HG03060 (cell line): ENCODE data around the gene CACNB4.
"Not testable (repeated sequence)": the region's sequence is repeated elsewhere in the genome, so short reads cannot be mapped to it uniquely, and the experiment has no call there.

Source experiments
- ATAC-seq: cut with Tn5 transposase; IDR thresholded peaks from one replicate; pipeline ENCODE4 v1.9.1; 2021; ENCODE audit warnings: low read depth, moderate number of reproducible peaks; ENCODE audit not compliant: unreplicated experiment

CACNB4 gene

GRCh38 chr2:151952691-151953456 lies 146.0 kb downstream of the CACNB4 start:
- ATAC-seq = no peak

DNA sequence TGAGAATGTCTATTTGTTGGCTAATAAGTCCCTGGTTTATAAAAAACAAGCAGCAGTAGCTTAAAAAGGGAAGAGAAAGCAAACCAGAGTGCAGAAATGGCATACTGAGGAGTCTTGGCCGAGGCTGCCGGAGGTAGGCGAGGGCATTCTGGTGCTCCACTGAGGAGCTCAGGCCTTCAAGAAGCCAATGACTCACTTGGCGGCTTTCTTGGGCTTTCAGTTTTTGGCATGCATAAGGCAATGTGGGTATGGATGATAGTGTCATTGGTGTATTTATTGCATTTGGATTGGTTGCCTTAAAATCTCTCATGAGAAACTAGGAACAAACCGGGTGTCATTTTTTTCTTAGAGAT lies 151.1 kb downstream of the CACNB4 start:
- no peak for ATAC-seq

- no peak for ATAC-seq
These were observed 151.7 kb downstream of the CACNB4 start for GRCh38 chr2:151946899-151947812.

GRCh38 chr2:151946250-151946884 lies 152.5 kb downstream of the CACNB4 start:
- no peak for ATAC-seq

DNA sequence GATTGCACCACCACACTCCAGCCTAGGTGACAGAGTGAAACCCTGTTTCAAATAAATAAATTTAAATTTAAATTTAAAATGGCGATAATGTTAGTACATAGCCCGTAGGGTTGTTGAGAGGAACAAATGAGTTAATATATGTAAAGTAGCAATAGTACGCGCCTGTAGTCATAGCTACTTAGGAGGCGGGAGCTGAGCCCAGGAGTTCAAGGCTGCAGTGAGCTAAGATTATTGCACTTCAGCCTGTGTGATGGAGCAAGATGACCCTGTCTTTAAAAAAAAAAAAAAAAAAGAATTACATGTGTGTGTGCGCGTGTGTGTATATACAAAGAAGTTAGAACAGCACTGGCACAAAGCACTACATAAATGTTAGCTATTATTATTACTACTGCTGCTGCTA lies 153.2 kb downstream of the CACNB4 start:
- no peak for ATAC-seq

- ATAC-seq = no peak
These were observed 153.7 kb downstream of the CACNB4 start for GRCh38 chr2:151945186-151945585.

DNA sequence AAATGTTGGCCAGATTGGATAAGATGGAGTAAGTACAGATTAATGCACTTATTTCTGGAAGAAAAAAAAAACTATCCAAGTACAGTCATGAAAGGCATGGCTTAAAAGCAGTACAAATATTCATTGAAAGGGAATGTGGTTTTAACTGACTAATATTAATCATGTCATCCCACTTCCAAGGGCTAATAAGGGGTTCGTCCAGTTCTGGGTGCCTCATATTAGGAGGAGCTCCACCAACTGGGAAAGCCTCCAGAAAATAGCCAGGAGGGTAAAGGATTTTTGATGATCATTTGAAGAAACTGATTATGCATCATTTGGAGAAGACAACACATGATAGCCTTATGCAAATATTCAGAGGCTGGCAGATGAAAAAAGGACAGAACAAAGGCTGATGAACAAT lies 155.4 kb downstream of the CACNB4 start:
- no peak for ATAC-seq

DNA sequence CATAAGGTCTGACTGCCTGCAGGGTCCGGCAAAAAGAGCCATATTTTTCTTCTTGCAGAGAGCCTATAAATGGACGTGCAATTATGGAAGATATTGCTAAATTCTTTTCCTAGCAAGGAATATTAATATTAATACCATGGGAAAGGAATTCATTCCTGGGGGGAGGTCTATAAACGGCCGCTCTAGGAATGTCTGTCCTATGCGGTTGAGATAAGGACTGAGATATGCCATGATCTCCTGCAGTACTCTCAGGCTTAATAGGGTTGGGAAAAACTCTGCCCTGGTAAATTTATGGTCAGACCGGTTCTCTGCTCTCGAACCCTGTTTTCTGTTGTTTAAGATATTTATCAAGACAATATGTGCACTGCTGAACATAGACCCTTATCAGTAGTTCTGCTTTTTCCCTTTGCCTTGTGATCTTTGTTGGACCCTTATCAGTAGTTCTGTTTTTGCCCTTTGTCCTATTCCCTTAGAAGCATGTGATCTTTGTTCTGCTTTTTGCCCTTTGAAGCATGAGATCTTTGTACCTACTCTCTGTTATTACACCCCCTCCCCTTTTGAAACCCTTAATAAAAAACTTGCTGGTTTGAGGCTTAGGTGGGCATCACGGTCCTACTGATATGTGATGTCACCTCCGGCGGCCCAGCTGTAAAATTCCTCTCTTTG lies 156.2 kb downstream of the CACNB4 start:
- not testable (repeated sequence) for ATAC-seq

- ATAC-seq = no peak
These were observed 160.9 kb downstream of the CACNB4 start for GRCh38 chr2:151937966-151938365.

DNA sequence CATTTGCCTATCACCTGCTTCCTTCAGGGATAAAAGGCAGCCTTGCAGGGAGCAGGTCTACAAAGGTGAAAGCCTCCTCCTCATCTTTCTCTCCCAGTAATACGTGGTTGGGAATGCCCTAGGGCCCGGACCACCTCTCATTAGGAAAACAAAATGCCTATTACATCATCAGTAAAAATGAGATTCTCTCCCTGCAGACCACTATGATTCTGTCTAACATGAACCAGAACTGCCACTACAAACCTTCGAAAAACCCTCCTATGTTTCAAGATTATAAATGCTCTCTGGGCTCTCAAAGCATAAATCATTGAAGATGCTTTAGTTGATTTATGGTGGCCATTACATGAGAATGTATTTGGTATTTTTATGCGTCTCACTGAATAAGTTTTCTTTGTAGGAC lies 162.2 kb downstream of the CACNB4 start:
- ATAC-seq = no peak

- no peak for ATAC-seq
These were observed 165.5 kb downstream of the CACNB4 start for GRCh38 chr2:151933266-151933804.

GRCh38 chr2:151931756-151932155 lies 167.1 kb downstream of the CACNB4 start:
- ATAC-seq = no peak

GRCh38 chr2:151931030-151931611 lies 167.7 kb downstream of the CACNB4 start:
- ATAC-seq = no peak

DNA sequence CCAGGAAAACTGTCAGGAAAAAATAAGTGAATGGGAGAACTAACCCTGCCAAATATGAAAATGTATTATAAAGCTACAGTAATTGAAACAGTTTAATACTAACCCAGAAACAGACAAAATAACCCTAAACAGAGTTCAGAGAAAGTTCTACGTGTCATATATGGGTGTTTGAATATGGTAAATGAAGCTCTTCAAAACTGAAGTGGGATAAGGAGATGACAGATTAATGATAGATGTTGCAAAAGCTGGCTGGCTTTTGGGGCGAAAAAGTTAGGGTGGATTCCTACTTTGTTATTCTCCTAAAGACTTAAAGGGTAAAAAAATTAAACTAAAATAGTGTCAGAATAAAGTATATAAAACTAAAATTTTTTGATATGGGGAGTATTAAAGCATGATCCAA lies 168.8 kb downstream of the CACNB4 start:
- ATAC-seq = no peak

GRCh38 chr2:151928380-151928779 lies 170.5 kb downstream of the CACNB4 start:
- ATAC-seq = no peak

DNA sequence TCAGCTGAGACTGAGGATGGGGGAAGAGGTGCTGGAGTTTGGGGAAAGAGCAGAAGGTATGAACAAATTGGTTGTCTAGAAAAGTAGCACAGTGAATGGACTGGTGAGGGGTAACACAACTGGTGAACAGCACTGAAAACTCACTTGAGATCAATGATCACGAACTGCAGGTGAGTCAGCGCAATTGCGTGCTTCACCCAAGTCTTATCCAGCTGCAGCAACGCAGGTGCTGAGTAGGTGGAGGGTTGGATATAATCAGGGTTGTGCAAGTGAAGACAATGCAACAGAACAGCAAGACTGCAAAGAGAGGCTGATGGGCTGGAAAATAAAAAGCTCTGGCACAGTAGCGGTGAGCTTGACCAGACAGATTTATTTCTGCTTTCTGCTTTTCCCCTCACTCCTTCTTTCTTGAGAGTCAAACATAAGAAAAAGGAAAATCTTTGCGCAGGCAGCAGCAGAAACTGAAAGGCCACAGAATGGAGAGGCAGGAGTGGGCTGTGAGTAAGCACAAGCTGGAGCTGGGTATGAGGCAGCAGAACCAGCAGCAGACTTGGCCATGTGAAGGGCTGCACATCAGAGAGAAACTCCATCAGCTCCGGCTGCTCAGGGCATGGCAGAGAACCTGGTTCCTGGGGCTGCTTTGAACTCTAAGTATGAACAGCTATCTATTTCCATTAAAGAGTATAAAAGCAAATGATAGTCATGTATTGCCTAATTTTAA lies 171.2 kb downstream of the CACNB4 start:
- no peak for ATAC-seq

GRCh38 chr2:151922845-151923666 lies 175.8 kb downstream of the CACNB4 start:
- ATAC-seq = no peak

DNA sequence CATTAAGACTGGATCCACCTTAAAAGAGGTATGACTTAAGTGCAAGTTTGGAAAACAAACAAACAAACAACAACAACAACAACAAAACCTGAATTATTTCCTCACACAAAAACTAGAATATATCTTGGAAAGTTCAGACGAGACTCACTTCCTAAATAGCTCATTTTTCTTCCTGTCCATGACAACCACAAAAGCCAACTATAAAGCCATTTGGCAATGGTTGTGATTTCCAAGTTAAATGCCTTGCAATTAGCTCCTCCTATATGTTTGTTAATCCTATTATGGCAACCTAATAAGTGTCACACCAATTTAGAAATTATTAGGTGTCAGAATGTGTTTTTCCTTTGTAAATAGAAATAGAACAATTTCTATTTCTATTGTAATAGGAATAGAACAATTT lies 179.1 kb downstream of the CACNB4 start:
- no peak for ATAC-seq

DNA sequence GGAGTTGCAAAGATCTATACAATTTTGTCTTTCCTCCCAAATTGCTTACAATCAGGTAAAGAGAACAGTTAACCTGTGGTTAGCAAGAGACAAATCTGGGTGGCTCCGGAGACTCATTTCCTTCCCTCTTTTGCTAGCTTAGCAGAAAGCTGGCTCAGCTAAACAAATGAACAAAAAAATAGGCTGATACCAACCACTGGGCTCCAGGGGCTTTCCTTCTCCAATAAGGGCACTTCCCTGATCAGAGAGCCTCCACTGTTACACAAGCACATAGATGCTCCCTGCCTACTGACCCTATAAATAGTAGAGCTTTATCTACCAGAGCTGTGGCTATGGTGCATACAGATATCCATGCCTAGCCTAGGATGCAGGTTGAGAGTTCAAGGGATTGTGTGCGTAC lies 180.5 kb downstream of the CACNB4 start:
- ATAC-seq = no peak
